Endodermal cell (in vitro differentiated cells): Measurements from ENCODE around the gene DLGAP1. TPM values are rescaled to one million over a fixed set of nuclear protein-coding genes. Genes with fewer than 3 reads are reported as not detected.

Experiments
- DNase-seq: peaks from one replicate; pipeline ENCODE4 v3.0.0-alpha.2; 2017
- H3K27ac ChIP-seq: 2 replicates; pipeline ENCODE4 v1.5.1; 2013; ENCODE audit warnings: mild to moderate bottlenecking, low read depth, low read length, moderate library complexity
- H3K27me3 ChIP-seq: 2 replicates; pipeline ENCODE4 v1.6.1; 2013; ENCODE audit warnings: mild to moderate bottlenecking, low read length, moderate library complexity; ENCODE audit not compliant: insufficient read depth, control insufficient read depth, poor library complexity, severe bottlenecking
- H3K36me3 ChIP-seq: 2 replicates; pipeline ENCODE4 v1.7.0; 2013; ENCODE audit warnings: mild to moderate bottlenecking, low read length, moderate library complexity; ENCODE audit not compliant: control insufficient read depth, insufficient read depth
- H3K4me1 ChIP-seq: one replicate; pipeline ENCODE4 v1.7.0; 2013; ENCODE audit warnings: low read length; ENCODE audit not compliant: control insufficient read depth, insufficient read depth
- H3K4me3 ChIP-seq: 2 replicates; pipeline ENCODE4 v1.5.1; 2013; ENCODE audit warnings: mild to moderate bottlenecking, low read length, moderate library complexity
- H3K9ac ChIP-seq: 2 replicates; pipeline ENCODE4 v1.6.1; 2013; ENCODE audit warnings: mild to moderate bottlenecking, low read length, moderate library complexity; ENCODE audit not compliant: poor library complexity, severe bottlenecking; ENCODE audit errors: extremely low read depth
- H3K9me3 ChIP-seq: 2 replicates; pipeline ENCODE4 v1.6.1; 2013; ENCODE audit warnings: mild to moderate bottlenecking, low read length, moderate library complexity; ENCODE audit not compliant: control insufficient read depth
- H3K27ac Mint-ChIP-seq: 2 replicates; pipeline ENCODE4 v1.8.0; 2020; ENCODE audit warnings: mixed read lengths
- H3K27me3 Mint-ChIP-seq: 2 replicates; pipeline ENCODE4 v1.8.0; 2021; ENCODE audit warnings: mild to moderate bottlenecking, mixed read lengths; ENCODE audit not compliant: insufficient read depth
- H3K36me3 Mint-ChIP-seq: 2 replicates; pipeline ENCODE4 v1.8.0; 2020; ENCODE audit warnings: low read depth, mixed read lengths
- H3K4me1 Mint-ChIP-seq: 2 replicates; pipeline ENCODE4 v1.8.0; 2020; ENCODE audit warnings: mixed read lengths
- H3K4me3 Mint-ChIP-seq: 2 replicates; pipeline ENCODE4 v1.8.0; 2020; ENCODE audit warnings: mild to moderate bottlenecking, moderate library complexity, mixed read lengths
- H3K9me3 Mint-ChIP-seq: 2 replicates; pipeline ENCODE4 v1.8.0; 2020; ENCODE audit warnings: mild to moderate bottlenecking, mixed read lengths
- WGBS, 2 experiments: methylation state at CpG; one replicate each; pipeline versions ENCODE4 v1.1.5 to v1.1.7; 2013; ENCODE audit warnings: missing lambda C conversion rate in 2 of 2, mixed read lengths in 1 of 2; ENCODE audit not compliant: insufficient coverage in 1 of 2, insufficient read length in 1 of 2; 5-methylcytosine and 5-hydroxymethylcytosine counted together
- total RNA-seq, 2 donors: library from RNA; stranded (reverse); fragmentation: NEBNext Ultra II Directional in 1 of 2; extraction: Animal tissue kit (Norgen Biotek cat#: 25700) in 1 of 2; gene quantifications; 2 replicates in 1 of 2; 3 replicates in 1 of 2; pipeline ENCODE4 v1.2.1, GENCODE V29; 2021
- TF ChIP-seq, protein P1 (sequence below): fragments of 200-600 bp; sonication (generic); conservative IDR thresholded peaks from 2 replicates; pipeline ENCODE4 v1.5.0; 2021; ENCODE audit warnings: antibody characterized with exemption, mild to moderate bottlenecking

DLGAP1 gene
- total RNA-seq, 2 donors from 2014 or later, result 11.5 to 21.5 TPM

- peaks cover 4% of the 10 kb centered on the region for H3K36me3 Mint-ChIP-seq
- H3K36me3 ChIP-seq, result peaks cover 8% of the 10 kb centered on the region
- DNase-seq, result no peak
- no peaks in the 10 kb centered on the region for H3K27me3 ChIP-seq
- H3K9me3 Mint-ChIP-seq, result no peaks in the 10 kb centered on the region
- H3K27ac ChIP-seq, result no peak overlapping the region
- H3K9ac ChIP-seq, result no peak overlapping the region
- peaks cover under 1% of the 10 kb centered on the region for H3K4me1 ChIP-seq
- H3K4me3 Mint-ChIP-seq, result no peak overlapping the region
- H3K27me3 Mint-ChIP-seq, result no peaks in the 10 kb centered on the region
- TF ChIP-seq, protein P1, sequence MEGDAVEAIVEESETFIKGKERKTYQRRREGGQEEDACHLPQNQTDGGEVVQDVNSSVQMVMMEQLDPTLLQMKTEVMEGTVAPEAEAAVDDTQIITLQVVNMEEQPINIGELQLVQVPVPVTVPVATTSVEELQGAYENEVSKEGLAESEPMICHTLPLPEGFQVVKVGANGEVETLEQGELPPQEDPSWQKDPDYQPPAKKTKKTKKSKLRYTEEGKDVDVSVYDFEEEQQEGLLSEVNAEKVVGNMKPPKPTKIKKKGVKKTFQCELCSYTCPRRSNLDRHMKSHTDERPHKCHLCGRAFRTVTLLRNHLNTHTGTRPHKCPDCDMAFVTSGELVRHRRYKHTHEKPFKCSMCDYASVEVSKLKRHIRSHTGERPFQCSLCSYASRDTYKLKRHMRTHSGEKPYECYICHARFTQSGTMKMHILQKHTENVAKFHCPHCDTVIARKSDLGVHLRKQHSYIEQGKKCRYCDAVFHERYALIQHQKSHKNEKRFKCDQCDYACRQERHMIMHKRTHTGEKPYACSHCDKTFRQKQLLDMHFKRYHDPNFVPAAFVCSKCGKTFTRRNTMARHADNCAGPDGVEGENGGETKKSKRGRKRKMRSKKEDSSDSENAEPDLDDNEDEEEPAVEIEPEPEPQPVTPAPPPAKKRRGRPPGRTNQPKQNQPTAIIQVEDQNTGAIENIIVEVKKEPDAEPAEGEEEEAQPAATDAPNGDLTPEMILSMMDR, result no peak
- peaks cover 22% of the 10 kb centered on the region for H3K4me1 Mint-ChIP-seq
- H3K9me3 ChIP-seq, result no peaks in the 10 kb centered on the region
- no peak overlapping the region for H3K27ac Mint-ChIP-seq
- H3K4me3 ChIP-seq, result no peak overlapping the region
- WGBS, 2 experiments, result 87 to 94% methylated on average over 3 to 4 of the region's 4 CpGs
Measured at GRCh38 chr18:3726238-3726951, 728.7 kb downstream of the DLGAP1 start.

- WGBS, 2 experiments, result 88% methylated on average over 2 of the region's 2 CpGs; no CpG with 5 or more reads in 1 of the 2 experiments
- no peaks in the 10 kb centered on the region for H3K9me3 Mint-ChIP-seq
- no peaks in the 10 kb centered on the region for H3K9me3 ChIP-seq
- peaks cover 4% of the 10 kb centered on the region for H3K36me3 Mint-ChIP-seq
- H3K4me3 Mint-ChIP-seq, result no peak overlapping the region
- no peak overlapping the region for H3K27ac ChIP-seq
- no peak overlapping the region for H3K27ac Mint-ChIP-seq
- H3K4me3 ChIP-seq, result no peak overlapping the region
- peaks cover 8% of the 10 kb centered on the region for H3K36me3 ChIP-seq
- TF ChIP-seq, protein P1, result no peak
- no peak for DNase-seq
- peaks cover 4% of the 10 kb centered on the region for H3K4me1 ChIP-seq
- no peaks in the 10 kb centered on the region for H3K27me3 Mint-ChIP-seq
- H3K9ac ChIP-seq, result no peak overlapping the region
- no peaks in the 10 kb centered on the region for H3K27me3 ChIP-seq
- H3K4me1 Mint-ChIP-seq, result peaks cover 28% of the 10 kb centered on the region
Measured at GRCh38 chr18:3725115-3725514, 730.0 kb downstream of the DLGAP1 start.

GRCh38 chr18:3723554-3723953, 731.6 kb downstream of the DLGAP1 start:
- H3K27me3 ChIP-seq, result no peaks in the 10 kb centered on the region
- peaks cover 1% of the 10 kb centered on the region for H3K36me3 ChIP-seq
- TF ChIP-seq, protein P1, result no peak
- H3K9me3 Mint-ChIP-seq, result no peaks in the 10 kb centered on the region
- DNase-seq, result no peak
- no peak overlapping the region for H3K4me3 ChIP-seq
- no peaks in the 10 kb centered on the region for H3K27me3 Mint-ChIP-seq
- H3K4me1 Mint-ChIP-seq, result peaks cover 28% of the 10 kb centered on the region
- H3K9ac ChIP-seq, result no peak overlapping the region
- peaks cover 1% of the 10 kb centered on the region for H3K36me3 Mint-ChIP-seq
- no peak overlapping the region for H3K27ac ChIP-seq
- H3K4me3 Mint-ChIP-seq, result no peak overlapping the region
- no peaks in the 10 kb centered on the region for H3K9me3 ChIP-seq
- H3K4me1 ChIP-seq, result peaks cover 4% of the 10 kb centered on the region
- no peak overlapping the region for H3K27ac Mint-ChIP-seq
